WI38 (cell line): ENCODE data around the gene GPATCH3.

ENCODE experiments used
- H3K4me3 ChIP-seq: 2 replicates; pipeline ENCODE4 v1.5.1; 2011; ENCODE audit warnings: low read depth, mild to moderate bottlenecking, control low read depth, low read length
- TF ChIP-seq, protein P1 (sequence below): IDR thresholded peaks from 2 replicates; pipeline ENCODE4 v1.5.1; 2012; ENCODE audit warnings: low read depth, mild to moderate bottlenecking, control low read depth, low read length

The GPATCH3 gene

DNA sequence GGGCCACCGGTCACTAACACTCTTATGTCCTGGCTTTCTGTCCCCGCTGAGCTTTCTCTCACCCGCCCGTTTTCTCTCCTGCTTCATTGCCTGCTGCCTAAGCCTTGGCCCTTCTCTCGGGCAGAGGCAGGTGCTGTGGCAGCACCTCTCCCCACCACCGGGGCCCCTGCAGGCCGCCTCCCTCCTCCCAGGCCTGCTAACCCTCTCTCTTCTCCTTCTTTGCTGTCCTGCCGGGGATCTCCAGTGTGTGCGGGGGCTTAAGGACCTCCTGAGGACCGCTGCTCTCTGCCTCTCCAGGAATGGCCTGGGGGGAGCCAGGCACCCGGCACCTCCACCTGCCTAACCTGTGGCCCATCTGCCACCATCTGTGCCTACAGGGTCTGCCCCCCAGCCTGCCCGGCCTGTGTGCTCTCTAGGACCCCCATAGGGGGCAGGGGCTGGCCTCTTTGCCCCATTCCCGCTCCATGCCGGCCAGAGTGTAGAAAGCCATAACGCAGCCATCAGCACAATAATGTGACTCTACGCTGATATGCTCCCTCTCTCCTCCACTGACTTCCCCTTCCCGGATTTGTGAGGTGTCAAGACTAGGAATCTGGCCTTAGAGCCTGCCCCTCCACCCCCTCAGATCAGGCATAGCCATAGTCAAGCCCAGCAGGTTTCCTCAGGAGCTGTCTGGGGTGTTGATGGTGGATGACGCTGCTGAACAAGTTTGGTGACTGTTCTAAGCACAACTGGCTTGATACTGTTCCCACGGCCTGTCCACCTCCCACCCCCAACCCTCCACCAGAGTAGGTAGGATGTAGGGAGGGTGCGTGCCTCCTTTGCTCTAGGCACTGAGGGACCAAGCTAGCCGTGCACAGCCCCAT is 43.4 kb downstream of the GPATCH3 start:
- no peak overlapping the region for H3K4me3 ChIP-seq
- TF ChIP-seq, protein P1, sequence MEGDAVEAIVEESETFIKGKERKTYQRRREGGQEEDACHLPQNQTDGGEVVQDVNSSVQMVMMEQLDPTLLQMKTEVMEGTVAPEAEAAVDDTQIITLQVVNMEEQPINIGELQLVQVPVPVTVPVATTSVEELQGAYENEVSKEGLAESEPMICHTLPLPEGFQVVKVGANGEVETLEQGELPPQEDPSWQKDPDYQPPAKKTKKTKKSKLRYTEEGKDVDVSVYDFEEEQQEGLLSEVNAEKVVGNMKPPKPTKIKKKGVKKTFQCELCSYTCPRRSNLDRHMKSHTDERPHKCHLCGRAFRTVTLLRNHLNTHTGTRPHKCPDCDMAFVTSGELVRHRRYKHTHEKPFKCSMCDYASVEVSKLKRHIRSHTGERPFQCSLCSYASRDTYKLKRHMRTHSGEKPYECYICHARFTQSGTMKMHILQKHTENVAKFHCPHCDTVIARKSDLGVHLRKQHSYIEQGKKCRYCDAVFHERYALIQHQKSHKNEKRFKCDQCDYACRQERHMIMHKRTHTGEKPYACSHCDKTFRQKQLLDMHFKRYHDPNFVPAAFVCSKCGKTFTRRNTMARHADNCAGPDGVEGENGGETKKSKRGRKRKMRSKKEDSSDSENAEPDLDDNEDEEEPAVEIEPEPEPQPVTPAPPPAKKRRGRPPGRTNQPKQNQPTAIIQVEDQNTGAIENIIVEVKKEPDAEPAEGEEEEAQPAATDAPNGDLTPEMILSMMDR = no peak

DNA sequence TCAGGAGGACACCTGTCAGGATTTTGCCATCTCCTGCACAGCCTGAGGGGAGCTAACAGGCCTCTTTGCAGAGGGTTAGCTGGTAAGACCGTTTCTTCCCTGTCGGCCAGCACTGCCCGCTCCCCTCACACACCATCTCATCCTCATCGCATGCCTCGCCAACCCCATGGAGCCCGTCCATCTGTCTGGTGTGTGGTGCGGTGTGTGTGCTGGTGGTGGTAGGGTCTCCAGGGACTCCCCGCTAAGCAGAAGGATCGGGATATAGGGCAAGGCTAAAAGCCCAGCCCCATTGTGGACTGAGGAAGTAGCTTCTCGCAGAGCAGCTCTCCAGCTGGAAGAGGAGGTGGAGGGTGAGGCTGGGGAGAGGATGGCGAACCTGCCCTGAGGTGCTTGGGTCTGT is 44.1 kb downstream of the GPATCH3 start:
- TF ChIP-seq, protein P1 = no peak
- H3K4me3 ChIP-seq = no peak overlapping the region

DNA sequence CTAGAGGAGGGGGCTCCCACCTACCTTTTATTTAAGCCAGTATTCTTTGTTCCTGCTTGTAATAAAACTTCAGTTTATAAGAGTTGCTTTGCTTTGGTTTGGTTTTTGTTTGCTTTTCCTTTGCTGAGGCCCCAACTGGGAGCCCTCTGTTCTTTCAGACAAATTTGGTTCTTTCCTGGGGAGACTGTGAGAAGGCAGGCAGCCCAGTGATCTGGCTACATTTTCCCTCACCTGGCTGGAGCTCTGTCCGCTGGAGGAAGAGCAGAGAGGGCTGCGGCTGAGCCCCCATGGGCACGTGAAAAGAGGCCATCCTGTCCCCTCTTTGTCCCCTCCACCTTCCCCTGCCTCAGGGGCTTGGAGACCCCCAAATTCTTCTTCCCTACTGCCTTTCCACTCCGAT is 44.6 kb downstream of the GPATCH3 start:
- no peak overlapping the region for H3K4me3 ChIP-seq
- TF ChIP-seq, protein P1 = no peak

DNA sequence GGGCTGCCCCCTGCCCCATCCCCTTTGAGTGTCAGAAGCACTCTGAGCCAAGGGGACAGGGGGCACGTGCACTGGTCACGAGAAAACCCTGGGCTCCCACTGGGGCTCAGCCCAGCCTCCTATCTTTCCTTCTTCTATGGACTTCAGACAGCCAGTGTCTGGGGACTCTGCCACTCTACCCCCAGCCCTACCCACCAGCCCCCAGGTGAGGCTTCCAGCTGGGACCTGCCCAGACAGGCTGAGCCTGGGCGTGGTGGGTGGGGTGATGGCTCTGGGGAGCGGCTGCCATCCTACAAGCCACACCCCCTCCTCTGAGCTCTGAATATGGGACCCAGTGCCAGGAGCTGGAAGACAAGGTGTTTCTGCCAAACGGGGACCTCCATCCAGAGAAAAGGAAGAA is 45.4 kb downstream of the GPATCH3 start:
- TF ChIP-seq, protein P1 = no peak
- no peak overlapping the region for H3K4me3 ChIP-seq

DNA sequence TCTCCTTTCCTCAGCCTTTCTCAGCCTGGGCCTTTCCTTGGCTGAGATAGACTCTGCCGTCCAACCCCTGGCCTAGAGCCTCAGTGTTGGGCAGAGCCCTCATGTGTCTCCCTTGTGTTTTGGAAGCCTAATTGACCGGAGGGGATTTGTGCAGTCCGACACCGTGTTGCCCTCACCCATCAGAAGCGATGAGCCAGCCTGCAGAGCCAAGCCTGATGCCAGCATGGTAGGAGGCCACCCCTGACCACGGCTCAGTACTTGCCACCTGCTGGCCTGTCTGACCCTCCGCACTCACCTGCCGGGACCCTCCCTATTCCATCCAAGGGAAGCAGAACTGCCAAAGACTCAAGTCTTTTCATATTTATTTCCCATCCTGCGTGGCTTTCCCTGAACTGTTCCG is 46.7 kb downstream of the GPATCH3 start:
- TF ChIP-seq, protein P1 = no peak

DNA sequence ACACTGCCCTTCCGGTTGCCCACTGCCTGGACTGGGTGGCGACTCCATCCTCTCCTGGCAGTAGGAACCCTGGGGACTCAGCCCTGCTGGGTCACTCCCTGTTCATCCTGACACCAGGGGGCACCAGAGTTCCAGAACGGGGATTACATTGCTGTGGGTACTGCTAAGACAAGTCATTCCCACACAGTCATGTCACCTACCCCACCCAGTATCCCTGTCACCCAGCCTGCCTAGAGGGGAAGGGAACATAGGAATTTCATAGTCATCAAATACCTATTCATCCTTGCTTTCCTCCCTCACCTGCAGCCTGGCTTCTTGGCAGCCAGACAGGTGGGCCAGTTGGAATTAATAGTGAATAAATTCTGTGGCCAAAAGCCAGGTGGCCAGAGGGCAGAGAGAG is 47.1 kb downstream of the GPATCH3 start:
- TF ChIP-seq, protein P1 = peak; percentile 77
- no peak overlapping the region for H3K4me3 ChIP-seq

More for the DNA sequence above, 46.7 kb downstream of the GPATCH3 start:
- no peak overlapping the region for H3K4me3 ChIP-seq

DNA sequence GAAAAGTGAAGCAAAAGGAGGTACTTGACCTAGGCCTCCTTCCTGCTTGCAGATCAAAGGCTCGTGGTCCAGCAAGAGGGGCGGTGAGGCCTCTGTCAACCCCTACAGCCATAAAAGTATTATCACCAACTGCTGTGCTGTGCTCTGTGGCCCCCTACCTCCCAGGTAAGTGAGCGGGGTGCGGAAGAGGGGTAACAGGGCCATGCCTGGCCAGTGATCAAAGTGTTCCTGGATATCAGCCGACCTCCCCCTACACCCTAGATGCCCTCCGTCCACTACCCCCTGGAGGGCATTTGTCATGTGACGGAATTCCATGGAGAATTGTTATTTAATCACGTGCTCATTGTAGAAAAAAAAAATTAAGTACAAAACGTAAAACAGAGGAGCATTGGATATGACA is 47.6 kb downstream of the GPATCH3 start:
- H3K4me3 ChIP-seq = no peak overlapping the region
- TF ChIP-seq, protein P1 = no peak
